DOHH2 (cell line): ENCODE measurements around the gene DHX58.

Experiments used
- EZH2phosphoT487 ChIP-seq: fragments of 200-600 bp; sonication (generic); IDR thresholded peaks from 2 replicates; pipeline ENCODE4 v1.6.1; 2017; ENCODE audit warnings: borderline replicate concordance, mild to moderate bottlenecking, antibody characterized with exemption, low read length, moderate library complexity, mixed read lengths
- TF ChIP-seq, protein P1 (sequence below): fragments of 200-600 bp; sonication (generic); IDR thresholded peaks from one replicate; pipeline ENCODE4 v1.5.1; 2014; ENCODE audit warnings: antibody characterized with exemption, mild to moderate bottlenecking, low read depth, low read length; ENCODE audit not compliant: poor library complexity, severe bottlenecking

DNA sequence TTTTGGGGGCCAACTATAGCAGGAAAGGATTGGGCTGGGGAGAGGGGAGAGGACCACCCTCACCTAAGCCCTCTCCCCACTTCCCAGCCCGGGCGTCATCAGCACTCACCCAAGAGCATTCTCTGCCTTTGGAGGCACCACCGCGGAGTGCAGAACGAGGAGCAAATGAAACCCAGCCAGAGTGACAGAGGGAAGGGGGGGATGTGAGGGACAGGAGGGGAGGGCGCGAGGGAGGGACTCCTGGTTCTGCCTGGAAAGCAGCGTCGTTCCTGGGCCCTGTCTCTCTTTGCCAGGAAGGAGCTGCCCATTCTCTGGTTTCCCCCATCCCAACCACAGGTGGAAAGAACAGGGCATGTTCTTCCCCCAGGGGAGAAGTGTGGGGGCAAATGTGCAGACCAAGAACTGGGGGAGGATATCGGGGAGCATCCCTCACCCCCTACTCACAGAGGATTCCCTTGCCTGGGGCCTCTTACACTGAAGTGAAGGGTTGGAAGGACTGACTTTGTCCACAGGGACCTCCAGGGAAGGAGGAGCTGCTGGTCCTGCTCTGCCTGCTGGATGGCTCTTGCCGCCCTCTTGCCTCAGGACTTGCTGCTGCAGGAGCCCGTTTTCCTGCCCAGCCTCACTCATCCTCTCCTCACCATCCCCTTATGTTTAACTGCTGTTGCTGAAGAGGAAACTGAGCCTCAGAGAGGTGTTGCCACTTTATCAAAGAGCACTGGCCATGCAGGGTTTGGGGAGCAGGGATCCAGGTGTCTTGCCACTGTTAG lies 58.6 kb downstream of the DHX58 start:
- TF ChIP-seq, protein P1, sequence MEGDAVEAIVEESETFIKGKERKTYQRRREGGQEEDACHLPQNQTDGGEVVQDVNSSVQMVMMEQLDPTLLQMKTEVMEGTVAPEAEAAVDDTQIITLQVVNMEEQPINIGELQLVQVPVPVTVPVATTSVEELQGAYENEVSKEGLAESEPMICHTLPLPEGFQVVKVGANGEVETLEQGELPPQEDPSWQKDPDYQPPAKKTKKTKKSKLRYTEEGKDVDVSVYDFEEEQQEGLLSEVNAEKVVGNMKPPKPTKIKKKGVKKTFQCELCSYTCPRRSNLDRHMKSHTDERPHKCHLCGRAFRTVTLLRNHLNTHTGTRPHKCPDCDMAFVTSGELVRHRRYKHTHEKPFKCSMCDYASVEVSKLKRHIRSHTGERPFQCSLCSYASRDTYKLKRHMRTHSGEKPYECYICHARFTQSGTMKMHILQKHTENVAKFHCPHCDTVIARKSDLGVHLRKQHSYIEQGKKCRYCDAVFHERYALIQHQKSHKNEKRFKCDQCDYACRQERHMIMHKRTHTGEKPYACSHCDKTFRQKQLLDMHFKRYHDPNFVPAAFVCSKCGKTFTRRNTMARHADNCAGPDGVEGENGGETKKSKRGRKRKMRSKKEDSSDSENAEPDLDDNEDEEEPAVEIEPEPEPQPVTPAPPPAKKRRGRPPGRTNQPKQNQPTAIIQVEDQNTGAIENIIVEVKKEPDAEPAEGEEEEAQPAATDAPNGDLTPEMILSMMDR, result no peak
- TF ChIP-seq EZH2phosphoT487, result no peak
